ENCODE measurements around the gene FOXO6.
A peak's percentile ranks its signal among the peaks of the same experiment; 100 is the strongest.
"Not testable (repeated sequence)": the region's sequence is repeated elsewhere in the genome, so short reads cannot be mapped to it uniquely, and the experiment has no call there.

The FOXO6 gene

DNA sequence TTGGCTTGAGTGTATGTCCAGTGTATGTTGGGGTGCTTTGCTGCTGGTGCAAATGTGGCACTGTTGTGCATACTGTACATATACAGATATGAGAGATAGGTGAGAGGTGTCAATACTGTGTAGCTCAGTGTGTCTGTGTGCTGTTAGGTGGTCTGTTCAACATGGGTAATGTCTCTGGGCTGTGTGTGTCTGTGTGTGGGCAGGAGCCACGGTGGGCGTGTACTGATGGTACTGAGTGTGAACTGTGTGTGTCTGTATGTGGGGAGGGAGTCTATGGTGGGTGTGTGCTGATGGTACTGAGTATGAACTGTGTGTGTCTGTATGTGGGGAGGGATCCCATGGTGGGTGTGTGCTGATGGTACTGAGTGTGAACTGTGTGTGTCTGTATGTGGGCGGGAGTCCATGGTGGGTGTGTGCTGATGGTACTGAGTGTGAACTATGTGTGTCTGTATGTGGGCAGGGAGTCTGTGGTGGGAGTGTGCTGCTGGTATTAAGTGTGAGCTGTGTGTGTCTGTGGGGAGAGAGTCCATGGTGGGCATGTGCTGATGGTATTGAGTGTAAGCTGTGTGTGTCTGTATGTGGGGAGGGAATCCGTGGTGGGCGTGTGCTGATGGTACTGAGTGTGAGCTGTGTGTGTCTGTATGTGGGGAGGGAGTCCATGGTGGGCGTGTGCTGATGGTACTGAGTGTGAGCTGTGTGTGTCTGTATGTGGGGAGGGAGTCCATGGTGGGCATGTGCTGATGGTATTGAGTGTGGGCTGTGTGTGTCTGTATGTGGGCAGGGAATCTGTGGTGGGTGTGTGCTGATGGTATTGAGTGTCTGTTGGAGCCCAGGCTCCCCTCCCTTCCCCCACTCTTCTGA lies 32.2 kb upstream of the FOXO6 start:
- no peak overlapping the region for H3K27ac ChIP-seq (ENCODE audit: poor library complexity, severe bottlenecking)
- no peak for ATAC-seq (ENCODE audit: low read depth)

DNA sequence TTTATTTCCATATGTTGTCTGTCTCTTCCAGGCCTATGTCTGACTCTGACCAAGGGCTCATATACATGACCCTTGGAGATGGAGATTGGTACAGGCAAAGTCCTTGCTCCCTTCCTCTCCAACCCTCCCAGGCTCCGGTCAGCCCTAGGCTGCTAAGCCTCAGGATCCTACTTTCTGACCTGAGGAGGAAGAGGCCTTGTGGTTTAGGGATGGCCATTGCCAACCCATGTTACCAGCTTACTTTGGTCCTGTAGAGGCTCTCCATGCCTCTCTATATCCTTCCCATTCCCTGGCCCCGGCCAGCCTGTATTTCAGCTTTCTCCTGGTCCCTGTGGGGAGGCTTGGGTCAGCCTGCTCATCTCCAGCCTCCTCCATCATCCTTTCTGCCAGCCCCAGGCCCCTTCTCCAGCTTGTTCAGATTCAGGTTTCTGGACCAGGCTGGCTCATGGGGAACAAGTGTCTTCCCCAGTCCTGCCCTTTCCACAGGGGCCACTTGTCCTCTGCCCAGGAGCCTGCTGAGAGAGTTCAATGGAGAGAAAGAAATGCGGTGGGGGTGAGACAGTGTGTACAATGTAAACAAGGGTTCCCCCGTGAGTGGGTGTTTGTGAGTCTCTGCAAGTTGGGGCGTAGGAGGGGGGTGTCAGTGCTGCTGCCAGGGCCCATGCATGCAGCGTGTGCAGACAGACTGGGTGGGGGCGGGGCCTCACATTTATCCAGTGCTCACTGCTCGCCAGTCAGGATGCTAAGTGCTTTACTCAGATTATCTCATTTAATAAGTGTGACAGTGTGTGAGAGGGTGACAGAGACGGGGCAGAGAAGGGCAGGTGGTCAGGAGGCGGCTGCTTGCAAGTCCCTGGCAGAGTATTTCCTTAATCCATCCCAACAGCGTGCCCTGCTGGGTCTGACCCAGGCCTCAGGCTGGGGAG lies 31.3 kb upstream of the FOXO6 start:
- no peaks in the 10 kb centered on the region for H3K36me3 ChIP-seq (ENCODE audit: low read depth)
- no peak for DNase-seq (ENCODE audit: low spot score)
- ATAC-seq (ENCODE audit: low read depth) = peak; percentile 23; the same call in 2 of the 3 replicates
- peaks cover 6% of the 10 kb centered on the region for H3K9me3 ChIP-seq (ENCODE audit: severe bottlenecking)
- no peak overlapping the region for H3K27ac ChIP-seq (ENCODE audit: poor library complexity, severe bottlenecking)
- TF ChIP-seq, protein P1, sequence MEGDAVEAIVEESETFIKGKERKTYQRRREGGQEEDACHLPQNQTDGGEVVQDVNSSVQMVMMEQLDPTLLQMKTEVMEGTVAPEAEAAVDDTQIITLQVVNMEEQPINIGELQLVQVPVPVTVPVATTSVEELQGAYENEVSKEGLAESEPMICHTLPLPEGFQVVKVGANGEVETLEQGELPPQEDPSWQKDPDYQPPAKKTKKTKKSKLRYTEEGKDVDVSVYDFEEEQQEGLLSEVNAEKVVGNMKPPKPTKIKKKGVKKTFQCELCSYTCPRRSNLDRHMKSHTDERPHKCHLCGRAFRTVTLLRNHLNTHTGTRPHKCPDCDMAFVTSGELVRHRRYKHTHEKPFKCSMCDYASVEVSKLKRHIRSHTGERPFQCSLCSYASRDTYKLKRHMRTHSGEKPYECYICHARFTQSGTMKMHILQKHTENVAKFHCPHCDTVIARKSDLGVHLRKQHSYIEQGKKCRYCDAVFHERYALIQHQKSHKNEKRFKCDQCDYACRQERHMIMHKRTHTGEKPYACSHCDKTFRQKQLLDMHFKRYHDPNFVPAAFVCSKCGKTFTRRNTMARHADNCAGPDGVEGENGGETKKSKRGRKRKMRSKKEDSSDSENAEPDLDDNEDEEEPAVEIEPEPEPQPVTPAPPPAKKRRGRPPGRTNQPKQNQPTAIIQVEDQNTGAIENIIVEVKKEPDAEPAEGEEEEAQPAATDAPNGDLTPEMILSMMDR (IDR thresholded peaks at IDR 0.05; ENCODE audit: poor library complexity, severe bottlenecking) = no peak
- H3K27me3 ChIP-seq (ENCODE audit: insufficient read depth, poor library complexity, severe bottlenecking) = no peaks in the 10 kb centered on the region
- H3K4me3 ChIP-seq (ENCODE audit: severe bottlenecking) = no peak overlapping the region
- no peaks in the 10 kb centered on the region for H3K4me1 ChIP-seq (ENCODE audit: insufficient read depth, poor library complexity, severe bottlenecking)

More for the DNA sequence above, 32.2 kb upstream of the FOXO6 start:
- Histone ChIP-seq H3K4me3 (ENCODE audit: severe bottlenecking) (no peak overlapping the region), H3K9me3 (ENCODE audit: severe bottlenecking) (peaks cover 4% of the 10 kb centered on the region), H3K4me1 (ENCODE audit: insufficient read depth, poor library complexity, severe bottlenecking) (no peaks in the 10 kb centered on the region), H3K36me3 (ENCODE audit: low read depth) (no peaks in the 10 kb centered on the region), H3K27me3 (ENCODE audit: insufficient read depth, poor library complexity, severe bottlenecking) (no peaks in the 10 kb centered on the region)
- TF ChIP-seq, protein P1 (IDR thresholded peaks at IDR 0.05; ENCODE audit: poor library complexity, severe bottlenecking) = no peak
- no peak for DNase-seq (ENCODE audit: low spot score)

DNA sequence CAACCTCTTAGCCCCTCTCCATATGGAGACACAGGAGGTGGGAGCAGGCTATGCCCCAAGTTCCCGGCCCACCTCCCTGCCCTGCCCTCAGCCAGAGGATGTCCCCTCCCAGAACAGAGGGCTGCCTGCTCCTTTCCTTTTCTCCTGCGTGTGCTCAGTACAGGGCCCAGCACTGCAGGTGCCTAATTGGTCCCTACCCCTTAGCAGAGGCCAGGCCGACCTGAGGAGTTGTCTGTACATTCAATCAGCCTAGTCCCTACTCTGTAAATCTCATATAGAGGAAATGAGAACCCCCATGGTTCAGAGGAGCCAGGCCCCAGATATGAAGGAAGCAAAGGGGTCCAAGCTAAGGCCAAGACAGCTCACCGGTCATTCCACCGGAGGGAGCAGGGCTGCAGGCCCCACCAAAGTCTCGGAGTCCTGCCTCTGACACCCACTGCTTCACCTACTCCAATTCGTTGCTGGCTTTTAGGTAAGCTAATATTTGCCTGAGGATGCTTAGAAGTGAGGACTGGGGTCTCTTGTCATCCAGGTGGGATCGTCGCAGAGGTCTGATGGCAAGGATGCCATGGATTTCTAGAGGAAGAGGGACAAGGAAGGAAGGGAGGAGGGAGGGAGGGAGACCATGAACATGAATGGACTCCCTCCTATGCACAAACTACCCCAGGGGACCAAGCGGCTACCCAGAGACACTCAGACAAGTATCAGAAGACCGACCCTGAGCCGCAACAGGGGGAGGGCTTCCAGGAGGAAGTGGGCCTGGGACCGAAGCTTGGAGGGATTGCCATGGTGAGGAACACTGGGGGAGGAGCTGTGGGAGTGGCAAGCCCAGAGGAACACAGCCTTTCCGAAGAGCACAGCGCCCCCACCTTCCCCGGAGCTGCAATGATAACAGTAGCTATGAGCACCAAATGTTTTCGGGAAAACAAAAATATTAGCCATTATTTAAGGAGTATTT lies 30.4 kb upstream of the FOXO6 start:
- TF ChIP-seq, protein P1 (IDR thresholded peaks at IDR 0.05; ENCODE audit: poor library complexity, severe bottlenecking) = no peak
- H3K4me3 ChIP-seq (ENCODE audit: severe bottlenecking) = no peak overlapping the region
- no peaks in the 10 kb centered on the region for H3K4me1 ChIP-seq (ENCODE audit: insufficient read depth, poor library complexity, severe bottlenecking)
- no peaks in the 10 kb centered on the region for H3K36me3 ChIP-seq (ENCODE audit: low read depth)
- no peak overlapping the region for H3K27ac ChIP-seq (ENCODE audit: poor library complexity, severe bottlenecking)
- ATAC-seq (ENCODE audit: low read depth) (no peak), DNase-seq (ENCODE audit: low spot score) (no peak)
- H3K9me3 ChIP-seq (ENCODE audit: severe bottlenecking) = peaks cover 6% of the 10 kb centered on the region
- H3K27me3 ChIP-seq (ENCODE audit: insufficient read depth, poor library complexity, severe bottlenecking) = no peaks in the 10 kb centered on the region

DNA sequence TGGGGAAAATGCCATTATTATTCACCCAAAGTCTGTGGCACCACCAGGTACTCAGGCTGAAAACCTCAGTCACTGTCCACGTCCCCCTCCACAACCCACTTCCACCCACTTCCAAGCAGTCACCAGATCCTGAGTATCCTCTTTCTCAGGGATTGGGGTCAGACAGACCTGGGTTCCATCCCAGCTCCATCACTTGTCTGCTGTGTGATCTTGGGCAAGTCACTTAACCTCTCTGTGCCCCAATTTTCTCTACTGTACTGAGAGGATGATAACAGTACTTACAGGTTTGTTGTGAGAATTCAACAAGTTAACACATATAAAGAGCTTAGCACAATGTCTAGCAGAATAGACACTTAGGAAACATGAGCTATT lies 29.7 kb upstream of the FOXO6 start:
- Histone ChIP-seq H3K9me3 (ENCODE audit: severe bottlenecking) (peaks cover 6% of the 10 kb centered on the region), H3K27ac (ENCODE audit: poor library complexity, severe bottlenecking) (no peak overlapping the region), H3K27me3 (ENCODE audit: insufficient read depth, poor library complexity, severe bottlenecking) (no peaks in the 10 kb centered on the region), H3K4me1 (ENCODE audit: insufficient read depth, poor library complexity, severe bottlenecking) (no peaks in the 10 kb centered on the region), H3K4me3 (ENCODE audit: severe bottlenecking) (no peak overlapping the region), H3K36me3 (ENCODE audit: low read depth) (no peaks in the 10 kb centered on the region)
- ATAC-seq (ENCODE audit: low read depth) (no peak), DNase-seq (ENCODE audit: low spot score) (no peak)
- TF ChIP-seq, protein P1 (IDR thresholded peaks at IDR 0.05; ENCODE audit: poor library complexity, severe bottlenecking) = no peak

DNA sequence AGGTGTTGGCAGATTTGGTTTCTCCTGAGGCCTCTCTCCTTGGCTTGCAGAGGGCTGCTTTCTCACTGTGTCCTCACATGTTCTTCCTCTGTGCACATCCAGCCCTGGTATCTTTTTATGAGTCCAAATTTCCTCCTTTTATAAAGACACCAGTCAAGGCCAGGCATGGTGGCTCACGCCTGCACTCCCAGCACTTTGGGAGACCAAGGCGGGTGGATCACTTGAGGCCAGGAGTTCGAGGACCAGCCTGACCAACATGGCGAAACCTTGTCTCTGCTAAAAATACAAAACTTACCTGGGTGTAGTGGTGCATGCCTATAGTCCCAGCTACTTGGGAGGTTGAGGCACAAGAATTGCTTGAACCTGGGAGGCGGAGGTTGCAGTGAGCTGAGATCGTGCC lies 29.1 kb upstream of the FOXO6 start:
- not testable (repeated sequence) for H3K4me3 ChIP-seq (ENCODE audit: severe bottlenecking); H3K27ac ChIP-seq (ENCODE audit: poor library complexity, severe bottlenecking); DNase-seq (ENCODE audit: low spot score); H3K4me1 ChIP-seq (ENCODE audit: insufficient read depth, poor library complexity, severe bottlenecking); H3K9me3 ChIP-seq (ENCODE audit: severe bottlenecking); ATAC-seq (ENCODE audit: low read depth); H3K36me3 ChIP-seq (ENCODE audit: low read depth); H3K27me3 ChIP-seq (ENCODE audit: insufficient read depth, poor library complexity, severe bottlenecking)
